KOPT-K1 (cell line): ENCODE data around the gene GNPDA1.

Experiments
- H3K27ac ChIP-seq: fragments of 200-600 bp; sonication (generic); 2 replicates; pipeline ENCODE4 v1.5.1; 2016; ENCODE audit warnings: antibody characterized with exemption, mild to moderate bottlenecking, low read depth, low read length; ENCODE audit not compliant: poor library complexity, severe bottlenecking
- H3K36me3 ChIP-seq: fragments of 200-600 bp; sonication (generic); 2 replicates; pipeline ENCODE4 v1.5.1; 2017; ENCODE audit warnings: antibody characterized with exemption, mild to moderate bottlenecking, low read length, moderate library complexity; ENCODE audit not compliant: insufficient read depth
- H3K9me3 ChIP-seq: fragments of 200-600 bp; sonication (generic); 2 replicates; pipeline ENCODE4 v1.5.1; 2017; ENCODE audit warnings: antibody characterized with exemption, low read length, mild to moderate bottlenecking; ENCODE audit not compliant: insufficient read depth, poor library complexity, severe bottlenecking

GNPDA1 gene

GRCh38 chr5:141986072-141986471 is 26.8 kb downstream of the GNPDA1 start:
- no peaks in the 10 kb centered on the region for H3K9me3 ChIP-seq
- H3K36me3 ChIP-seq: peaks cover 86% of the 10 kb centered on the region
- no peak overlapping the region for H3K27ac ChIP-seq

- peaks cover 100% of the 10 kb centered on the region for H3K36me3 ChIP-seq
- H3K27ac ChIP-seq: no peak overlapping the region
- H3K9me3 ChIP-seq: no peaks in the 10 kb centered on the region
Observed at GRCh38 chr5:141982626-141983025, 30.2 kb downstream of the GNPDA1 start.

GRCh38 chr5:141978389-141978788 is 34.4 kb downstream of the GNPDA1 start:
- Histone ChIP-seq H3K9me3 (no peaks in the 10 kb centered on the region), H3K36me3 (peaks cover 94% of the 10 kb centered on the region), H3K27ac (no peak overlapping the region)

GRCh38 chr5:141976176-141976575 is 36.7 kb downstream of the GNPDA1 start:
- no peak overlapping the region for H3K27ac ChIP-seq
- peaks cover 82% of the 10 kb centered on the region for H3K36me3 ChIP-seq
- H3K9me3 ChIP-seq: no peaks in the 10 kb centered on the region

- H3K27ac ChIP-seq: no peak overlapping the region
- peaks cover 61% of the 10 kb centered on the region for H3K36me3 ChIP-seq
- H3K9me3 ChIP-seq: no peaks in the 10 kb centered on the region
Observed at GRCh38 chr5:141973871-141974595, 38.8 kb downstream of the GNPDA1 start.

- Histone ChIP-seq H3K9me3 (no peaks in the 10 kb centered on the region), H3K36me3 (peaks cover 27% of the 10 kb centered on the region), H3K27ac (peak overlapping the region; percentile 85)
Observed at GRCh38 chr5:141969783-141970771, 42.8 kb downstream of the GNPDA1 start.

- Histone ChIP-seq H3K27ac (peak within 1 kb of the TSS; percentile 85), H3K9me3 (no peaks in the 10 kb centered on the region), H3K36me3 (peaks cover 17% of the 10 kb centered on the region)
Observed at GRCh38 chr5:141968914-141969608, 43.8 kb downstream of the GNPDA1 start, which contains the start of gene RNF14. RNF14 (plus strand) TSS chr5:141969105; CDS start chr5:141973589, 4,484 bp downstream.

GRCh38 chr5:141966963-141967333 is 45.9 kb downstream of the GNPDA1 start:
- no peaks in the 10 kb centered on the region for H3K36me3 ChIP-seq
- no peaks in the 10 kb centered on the region for H3K9me3 ChIP-seq
- no peak overlapping the region for H3K27ac ChIP-seq

- Histone ChIP-seq H3K36me3 (no peaks in the 10 kb centered on the region), H3K27ac (no peak overlapping the region), H3K9me3 (no peaks in the 10 kb centered on the region)
Observed at GRCh38 chr5:141966275-141966962, 46.4 kb downstream of the GNPDA1 start.

- Histone ChIP-seq H3K36me3 (no peaks in the 10 kb centered on the region), H3K27ac (no peak overlapping the region), H3K9me3 (no peaks in the 10 kb centered on the region)
Observed at GRCh38 chr5:141965071-141965470, 47.8 kb downstream of the GNPDA1 start.

- Histone ChIP-seq H3K36me3 (no peaks in the 10 kb centered on the region), H3K9me3 (no peaks in the 10 kb centered on the region), H3K27ac (no peak overlapping the region)
Observed at GRCh38 chr5:141963701-141964100, 49.1 kb downstream of the GNPDA1 start.

GRCh38 chr5:141961466-141961865 is 51.4 kb downstream of the GNPDA1 start:
- no peaks in the 10 kb centered on the region for H3K36me3 ChIP-seq
- no peaks in the 10 kb centered on the region for H3K9me3 ChIP-seq
- H3K27ac ChIP-seq: peak overlapping the region; percentile 47

GRCh38 chr5:141960449-141961323 is 52.1 kb downstream of the GNPDA1 start:
- H3K9me3 ChIP-seq: no peaks in the 10 kb centered on the region
- H3K36me3 ChIP-seq: no peaks in the 10 kb centered on the region
- peak overlapping the region; percentile 47 for H3K27ac ChIP-seq

GRCh38 chr5:141960018-141960417 is 52.8 kb downstream of the GNPDA1 start:
- Histone ChIP-seq H3K9me3 (no peaks in the 10 kb centered on the region), H3K36me3 (no peaks in the 10 kb centered on the region), H3K27ac (no peak overlapping the region)
